COLO668 (cell line): ENCODE data around the gene PSEN2.

Source experiments
- DNase-seq: peaks from one replicate; lab custom pipeline; 2025; ENCODE audit not compliant: unreplicated experiment; lab: John Stamatoyannopoulos, UW

PSEN2 gene

DNA sequence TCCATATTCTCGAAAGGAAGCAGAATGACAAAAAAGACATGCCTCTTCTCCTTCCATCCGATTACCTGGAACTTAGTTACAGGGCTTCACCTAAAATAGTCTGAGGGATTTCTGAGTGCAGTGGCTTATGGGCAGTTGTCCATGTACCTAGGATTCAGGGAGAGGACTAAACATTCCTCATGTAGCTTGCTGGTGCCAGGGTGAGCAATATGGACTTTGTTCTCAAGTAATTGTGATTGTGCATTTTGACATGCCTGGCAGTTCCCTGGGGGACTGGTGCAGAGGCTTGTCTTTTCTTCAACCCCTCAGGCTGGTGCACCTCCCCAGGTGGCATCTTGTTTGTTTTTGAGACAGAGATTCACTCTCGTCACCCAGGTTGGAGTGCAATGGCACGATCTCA is 6.1 kb upstream of the PSEN2 start:
- DNase-seq = no peak

DNA sequence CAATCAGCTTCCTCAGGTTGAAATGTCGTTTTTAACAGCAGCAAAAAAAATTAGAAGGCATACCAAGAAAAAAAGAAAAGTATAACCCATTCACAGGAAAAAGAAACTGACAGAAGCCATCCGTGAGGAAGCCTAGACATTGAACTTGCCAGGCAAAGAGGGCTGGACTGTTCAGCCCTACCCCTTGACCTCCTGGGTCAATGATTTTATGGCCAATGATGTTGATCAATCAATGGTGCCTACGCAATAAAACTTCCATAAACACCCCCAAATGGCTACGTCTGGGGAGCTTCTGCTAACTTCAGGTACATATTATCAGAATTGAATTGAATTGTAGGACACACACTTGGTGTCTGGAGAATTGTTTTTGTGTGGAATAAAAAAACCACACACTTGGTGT is 4.8 kb upstream of the PSEN2 start:
- DNase-seq = no peak

DNA sequence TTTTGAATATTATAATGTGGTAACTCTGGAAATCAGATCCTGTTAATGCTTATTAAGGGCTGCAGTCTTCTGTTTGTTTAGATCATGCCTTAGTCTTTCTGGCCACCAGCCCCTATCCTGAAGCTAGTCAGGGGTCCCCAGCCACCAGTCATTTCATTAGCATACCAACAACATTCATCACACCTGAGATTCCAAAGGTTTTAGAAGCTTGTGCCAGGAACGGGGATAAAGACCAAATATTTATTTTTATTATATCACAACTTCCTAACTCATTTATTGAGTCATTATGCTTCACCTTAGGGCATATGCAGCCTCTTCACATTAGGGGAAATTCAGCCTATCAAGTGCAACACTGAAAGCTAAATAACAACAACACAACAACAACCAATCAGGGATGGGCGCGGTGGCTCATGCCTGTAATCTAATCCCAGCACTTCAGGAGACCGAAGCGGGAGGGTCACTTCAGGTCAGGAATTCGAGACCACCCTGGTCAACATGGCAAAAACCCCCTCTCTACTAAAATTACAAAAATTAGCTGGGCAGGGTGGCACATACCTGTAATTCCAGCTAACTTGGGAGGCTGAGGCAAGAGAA is 2.9 kb upstream of the PSEN2 start:
- no peak for DNase-seq

DNA sequence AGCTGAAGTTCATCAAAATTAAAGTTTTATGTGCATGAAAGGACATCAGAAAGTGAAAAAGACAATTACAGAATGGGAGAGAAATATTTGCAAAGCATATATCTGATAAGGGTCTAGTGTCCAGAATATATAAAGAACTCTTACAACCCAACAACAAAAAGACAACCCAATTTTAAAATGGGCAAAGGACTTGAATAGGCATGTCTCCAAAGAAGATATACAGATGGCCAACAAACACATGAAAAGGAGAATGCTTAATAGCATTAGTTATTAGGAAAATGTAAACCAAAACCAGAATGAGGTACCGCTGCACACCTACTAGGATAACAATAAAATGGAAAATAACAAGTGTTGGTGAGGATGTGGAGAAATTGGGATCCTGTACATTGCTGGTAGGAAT is 1.7 kb upstream of the PSEN2 start:
- DNase-seq = no peak

DNA sequence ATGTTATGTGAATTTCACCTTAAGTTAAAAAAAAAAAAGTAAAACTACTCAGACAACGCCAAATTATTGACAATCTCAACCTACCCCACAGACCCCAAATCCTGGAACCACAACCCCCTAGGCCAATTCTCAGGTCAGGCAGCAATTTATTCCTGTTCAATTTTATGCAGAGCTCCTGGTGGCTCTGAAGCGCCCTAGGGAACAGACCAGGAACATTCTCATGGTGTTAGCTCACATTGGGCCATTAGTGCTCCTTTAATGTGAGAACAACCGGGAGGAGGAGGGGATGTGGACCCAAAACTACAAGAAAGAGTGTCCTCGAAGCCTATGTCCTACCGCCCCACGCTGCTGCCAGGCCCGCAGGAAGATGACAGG is 403 bp upstream of the PSEN2 start:
- DNase-seq = no peak

DNA sequence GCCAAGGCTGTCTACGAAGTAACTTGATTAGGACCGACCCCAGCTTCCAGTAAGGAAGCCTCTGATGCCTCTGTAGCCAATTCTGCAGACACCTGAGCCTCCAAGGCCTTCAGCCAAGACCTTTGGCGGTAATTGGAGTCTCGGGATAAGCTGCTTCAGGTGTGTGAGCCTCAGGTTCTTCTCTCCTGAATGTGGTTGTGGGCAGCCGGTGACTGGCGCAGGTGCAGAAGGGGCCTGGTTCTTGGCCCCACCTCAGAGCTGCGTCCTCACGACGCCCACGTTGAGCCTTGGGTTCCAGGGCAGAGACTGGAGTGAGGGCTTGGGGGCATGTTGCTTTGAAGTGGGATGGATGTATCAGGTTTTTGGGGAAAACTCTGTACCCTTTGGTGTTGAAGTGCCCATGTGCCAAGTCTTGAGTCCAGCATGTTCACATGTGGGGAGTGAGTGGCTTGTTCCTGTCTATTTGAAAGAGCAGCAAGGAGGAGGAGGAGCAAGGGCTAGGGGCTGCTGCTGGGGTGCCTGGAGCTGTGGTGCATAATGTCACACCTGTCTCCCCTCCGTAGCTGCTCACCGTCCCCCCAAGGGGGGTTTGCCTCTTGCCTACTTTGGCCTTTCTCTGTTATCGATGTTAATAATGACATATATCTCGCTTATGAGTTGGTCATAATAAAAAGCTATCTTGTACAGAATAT is 1.4 kb downstream of the PSEN2 start:
- no peak for DNase-seq

- no peak for DNase-seq
Measured at GRCh38 chr1:226872437-226872836, 2.0 kb downstream of the PSEN2 start.

DNA sequence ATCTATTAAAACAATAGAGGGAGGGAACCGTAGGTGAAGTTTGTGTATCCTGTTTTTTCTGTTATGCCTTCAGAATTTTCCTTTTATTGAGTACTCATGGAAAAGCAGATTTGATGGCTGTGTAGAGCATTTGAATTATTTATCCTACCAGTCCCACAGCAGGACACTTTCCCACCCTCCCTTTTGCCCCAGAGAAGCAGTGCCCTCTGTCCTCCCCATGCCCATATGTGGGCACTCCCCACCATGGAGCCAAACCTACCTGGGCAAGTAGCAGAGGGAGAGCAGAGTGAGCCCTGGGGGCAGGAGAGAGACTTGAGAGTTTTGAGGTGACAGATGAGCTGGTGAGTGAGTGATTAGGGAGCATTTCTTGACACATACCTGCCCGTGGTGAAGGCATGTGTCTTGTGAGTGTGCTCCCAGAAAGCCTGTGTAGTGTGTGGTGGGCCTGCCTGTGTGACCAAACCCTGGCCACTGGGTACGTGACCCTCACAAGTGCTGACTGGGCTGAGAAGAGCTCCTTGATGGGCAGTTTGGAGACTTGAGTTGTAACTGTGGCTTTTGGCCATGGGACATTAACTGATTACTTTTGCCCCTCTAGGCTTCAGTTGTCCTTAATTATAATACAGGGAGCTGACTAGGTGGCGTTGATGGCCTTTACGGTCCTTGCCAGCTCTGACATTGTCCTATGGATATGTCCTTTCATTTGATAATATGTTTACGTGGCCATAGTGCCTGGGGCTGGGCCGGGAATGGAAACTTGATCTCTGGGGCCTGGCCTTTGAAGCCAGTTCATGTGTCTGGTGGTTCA is 3.6 kb downstream of the PSEN2 start:
- DNase-seq = peak; percentile 24

- no peak for DNase-seq
Measured at GRCh38 chr1:226874579-226875425, 4.4 kb downstream of the PSEN2 start.

GRCh38 chr1:226875641-226876295 is 5.4 kb downstream of the PSEN2 start:
- peak; percentile 86 for DNase-seq

DNA sequence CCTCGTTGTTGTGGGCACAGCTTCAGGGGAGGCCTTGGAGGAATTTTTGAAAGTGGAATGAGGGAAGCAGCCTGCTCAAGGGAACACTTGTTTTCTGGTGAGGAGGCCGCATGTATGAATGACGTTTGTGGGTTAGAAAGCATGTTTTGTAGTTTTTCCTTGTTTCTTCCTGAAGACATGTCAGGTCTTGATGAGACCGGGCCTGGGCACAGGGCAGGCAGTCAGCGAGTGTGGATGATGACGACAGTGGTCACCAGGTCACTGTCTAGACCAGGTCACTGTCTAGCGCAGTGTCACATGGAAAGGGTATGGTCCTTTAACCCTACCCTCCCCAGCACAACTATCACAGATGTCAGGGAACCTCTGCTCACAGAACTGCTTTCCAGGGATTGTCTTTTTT is 7.3 kb downstream of the PSEN2 start:
- no peak for DNase-seq

DNA sequence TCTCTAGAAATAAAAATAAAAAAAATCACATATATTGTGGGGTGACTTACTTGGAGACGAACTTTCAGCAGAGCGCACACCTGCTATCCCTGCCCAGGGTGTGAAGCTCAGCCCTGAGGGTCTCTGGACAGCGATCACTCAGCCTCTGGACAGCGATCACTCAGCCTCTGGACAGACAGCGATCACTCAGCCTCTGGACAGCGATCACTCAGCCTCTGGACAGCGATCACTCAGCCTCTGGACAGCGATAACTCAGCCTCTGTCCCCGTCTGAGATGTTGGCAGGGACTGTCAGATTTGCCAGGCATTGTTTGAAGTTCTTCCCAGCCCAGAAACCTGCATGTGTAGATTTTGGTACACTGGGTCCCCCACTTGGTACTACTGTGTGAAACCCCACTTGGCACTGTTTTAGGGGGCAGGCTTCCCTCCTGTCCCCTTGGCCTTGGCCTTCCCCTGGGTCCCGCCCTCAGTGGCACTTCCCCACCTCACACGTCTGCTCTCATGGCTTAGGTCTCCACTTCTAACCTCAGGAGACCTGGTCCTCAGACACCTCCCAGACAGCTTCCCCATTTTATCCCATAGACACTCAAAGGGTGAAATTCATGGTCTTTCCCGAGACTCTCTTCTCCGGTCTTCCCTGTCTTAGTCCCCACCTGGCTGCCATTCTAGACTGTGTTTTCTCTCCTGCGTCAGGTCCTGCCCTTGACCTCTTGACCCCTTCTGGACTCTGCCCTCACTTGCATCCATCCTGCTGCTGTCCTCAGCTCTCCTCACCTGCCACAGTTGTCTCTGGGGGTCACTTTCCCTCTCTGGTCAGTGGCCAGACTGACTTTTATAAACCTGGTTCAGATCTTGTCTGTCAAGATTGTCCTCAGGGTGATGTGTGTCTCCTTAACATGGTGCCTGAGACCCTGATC is 10.2 kb downstream of the PSEN2 start:
- DNase-seq = no peak

GRCh38 chr1:226881515-226882185 is 11.2 kb downstream of the PSEN2 start:
- no peak for DNase-seq

DNA sequence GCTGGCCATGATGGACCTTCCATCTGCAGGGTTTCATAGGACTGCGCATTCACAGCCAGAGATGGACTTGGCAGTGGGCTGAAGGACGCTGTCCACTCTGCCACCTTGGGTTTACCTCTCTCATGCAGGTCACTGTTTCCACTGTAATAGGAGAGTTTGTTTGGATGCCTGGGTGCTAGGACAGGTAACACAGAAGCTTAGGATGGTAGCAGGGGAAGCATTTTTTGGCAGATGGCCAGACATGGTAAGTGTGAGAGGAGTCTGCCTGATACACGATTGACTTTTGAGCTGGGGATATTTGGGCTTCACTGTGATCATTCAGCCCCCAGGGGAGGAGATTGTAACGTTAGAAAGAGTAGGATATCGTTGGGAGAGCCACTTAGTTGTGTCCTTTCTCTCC is 11.8 kb downstream of the PSEN2 start:
- peak; percentile 32 for DNase-seq

DNA sequence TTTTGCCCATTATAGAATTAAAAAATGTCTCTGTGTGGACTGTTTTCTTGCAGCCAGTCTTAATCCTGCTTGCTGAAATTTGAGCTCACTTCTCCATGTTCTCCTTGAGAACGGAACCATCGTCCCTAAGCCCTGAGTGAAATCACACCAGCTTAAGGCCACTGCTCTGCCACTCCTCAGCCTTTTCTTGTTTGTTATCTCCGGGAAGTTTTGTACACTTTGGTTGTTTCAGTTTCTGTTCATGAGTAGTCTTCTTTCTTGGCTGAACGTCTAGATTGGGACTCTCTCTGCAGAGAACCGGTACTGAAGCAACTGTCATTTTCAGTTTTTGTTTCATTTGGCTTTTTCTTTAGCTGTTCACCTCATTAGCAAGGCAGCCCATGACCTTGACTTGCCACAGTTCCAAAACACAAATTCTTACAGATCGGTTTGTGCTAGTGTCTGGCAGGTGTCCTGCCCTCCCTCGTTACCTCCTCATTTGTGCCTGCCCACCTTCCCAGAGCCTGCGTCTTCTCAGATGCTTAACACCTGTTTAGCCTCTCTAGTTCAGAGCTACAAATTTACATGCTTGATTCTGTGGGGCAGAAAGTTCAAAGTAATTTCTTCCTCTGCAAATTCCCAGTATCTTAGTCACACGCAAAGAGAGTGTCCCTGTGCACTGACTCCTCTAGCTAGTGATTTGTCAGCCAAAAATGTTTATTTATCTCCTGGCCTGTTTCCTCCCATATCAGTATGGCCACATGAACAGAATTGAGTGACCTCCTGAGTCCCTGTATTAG is 12.4 kb downstream of the PSEN2 start:
- DNase-seq = no peak

- DNase-seq = no peak
Measured at GRCh38 chr1:226883630-226884029, 13.2 kb downstream of the PSEN2 start.

GRCh38 chr1:226884116-226884625 is 13.8 kb downstream of the PSEN2 start:
- DNase-seq = no peak
